ENCODE measurements around the gene RASD1. TPM values are rescaled to one million over a fixed set of nuclear protein-coding genes. Genes with fewer than 3 reads are reported as not detected.

The RASD1 gene
- total RNA-seq, 1 donor from 2014 or later: 0.26 TPM

DNA sequence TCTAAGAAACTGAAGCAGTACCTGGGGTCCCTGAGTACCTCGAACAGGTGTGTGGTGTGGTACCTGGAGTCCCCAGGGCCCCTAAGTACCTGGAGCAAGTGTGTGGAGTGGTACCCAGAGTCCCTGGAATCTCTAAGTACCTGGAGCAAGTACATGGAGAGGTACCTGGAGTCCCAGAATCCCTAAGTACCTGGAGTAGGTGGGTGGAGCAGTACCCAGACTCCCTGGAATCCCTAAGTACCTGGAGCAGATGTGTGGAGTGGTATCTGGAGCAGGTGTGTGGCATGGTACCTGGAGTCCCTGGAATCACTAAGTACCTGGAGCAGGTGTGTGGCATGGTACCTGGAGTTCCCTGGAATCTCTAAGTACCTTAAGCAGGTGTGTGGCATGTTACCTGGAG, 41.9 kb downstream of the RASD1 start:
- DNase-seq (ENCODE audit: low read depth): no peak
- no peak for FAIRE-seq
- Histone ChIP-seq H3K36me3 (ENCODE audit: control insufficient read depth, insufficient read depth, low read length) (no peaks in the 10 kb centered on the region), H3K4me3 (ENCODE audit: low read depth, low read length) (no peak overlapping the region), H3K27me3 (ENCODE audit: control insufficient read depth, insufficient read depth, low read length) (peaks cover 10% of the 10 kb centered on the region)
- TF ChIP-seq, protein P1, sequence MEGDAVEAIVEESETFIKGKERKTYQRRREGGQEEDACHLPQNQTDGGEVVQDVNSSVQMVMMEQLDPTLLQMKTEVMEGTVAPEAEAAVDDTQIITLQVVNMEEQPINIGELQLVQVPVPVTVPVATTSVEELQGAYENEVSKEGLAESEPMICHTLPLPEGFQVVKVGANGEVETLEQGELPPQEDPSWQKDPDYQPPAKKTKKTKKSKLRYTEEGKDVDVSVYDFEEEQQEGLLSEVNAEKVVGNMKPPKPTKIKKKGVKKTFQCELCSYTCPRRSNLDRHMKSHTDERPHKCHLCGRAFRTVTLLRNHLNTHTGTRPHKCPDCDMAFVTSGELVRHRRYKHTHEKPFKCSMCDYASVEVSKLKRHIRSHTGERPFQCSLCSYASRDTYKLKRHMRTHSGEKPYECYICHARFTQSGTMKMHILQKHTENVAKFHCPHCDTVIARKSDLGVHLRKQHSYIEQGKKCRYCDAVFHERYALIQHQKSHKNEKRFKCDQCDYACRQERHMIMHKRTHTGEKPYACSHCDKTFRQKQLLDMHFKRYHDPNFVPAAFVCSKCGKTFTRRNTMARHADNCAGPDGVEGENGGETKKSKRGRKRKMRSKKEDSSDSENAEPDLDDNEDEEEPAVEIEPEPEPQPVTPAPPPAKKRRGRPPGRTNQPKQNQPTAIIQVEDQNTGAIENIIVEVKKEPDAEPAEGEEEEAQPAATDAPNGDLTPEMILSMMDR (IDR thresholded peaks at IDR 0.05; ENCODE audit: insufficient read depth, low read length, severe bottlenecking): no peak

DNA sequence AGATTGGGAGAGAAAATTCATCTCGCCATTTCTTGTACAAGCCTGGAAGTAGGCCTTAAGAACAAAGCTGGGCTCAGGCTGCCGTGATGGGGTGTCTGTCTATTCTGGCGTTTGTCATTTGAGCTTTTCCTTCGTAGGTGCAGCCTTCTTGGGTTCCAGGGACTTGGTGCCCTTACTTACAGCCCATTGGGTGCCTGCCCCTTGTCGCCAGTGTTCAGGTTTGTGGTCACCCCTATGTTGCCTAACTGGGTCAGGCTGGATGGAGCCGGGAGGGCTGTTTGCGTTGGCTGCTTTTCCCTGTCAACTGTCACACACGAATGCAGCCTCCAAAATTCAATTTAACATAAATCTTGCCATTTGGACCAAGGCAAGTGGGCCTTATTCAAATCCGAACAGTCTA, 43.1 kb downstream of the RASD1 start:
- Histone ChIP-seq H3K4me3 (ENCODE audit: low read depth, low read length) (no peak overlapping the region), H3K36me3 (ENCODE audit: control insufficient read depth, insufficient read depth, low read length) (no peaks in the 10 kb centered on the region), H3K27me3 (ENCODE audit: control insufficient read depth, insufficient read depth, low read length) (peaks cover 10% of the 10 kb centered on the region)
- FAIRE-seq (no peak), DNase-seq (ENCODE audit: low read depth) (no peak)
- TF ChIP-seq, protein P1 (IDR thresholded peaks at IDR 0.05; ENCODE audit: insufficient read depth, low read length, severe bottlenecking): no peak

DNA sequence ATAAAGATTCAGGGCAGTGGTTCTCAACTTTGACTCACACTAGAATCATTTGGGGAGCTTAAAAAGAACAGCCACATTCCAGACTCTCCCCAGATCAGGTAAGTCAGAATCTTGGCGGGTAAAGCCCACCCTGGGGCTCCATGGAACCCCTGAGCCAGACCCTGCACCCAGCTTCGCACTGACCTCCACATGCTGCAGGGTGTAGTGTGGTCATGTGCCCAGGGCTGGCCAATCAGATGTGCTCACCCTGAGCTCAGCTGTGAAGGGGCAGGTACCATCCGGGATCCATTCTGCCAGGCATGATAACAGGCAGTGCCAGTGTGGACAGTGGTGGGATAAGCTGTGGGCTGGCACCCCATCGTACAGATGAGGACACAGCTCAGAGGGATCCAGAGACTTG, 47.5 kb downstream of the RASD1 start:
- TF ChIP-seq, protein P1 (IDR thresholded peaks at IDR 0.05; ENCODE audit: insufficient read depth, low read length, severe bottlenecking): no peak
- no peaks in the 10 kb centered on the region for H3K36me3 ChIP-seq (ENCODE audit: control insufficient read depth, insufficient read depth, low read length)
- no peak overlapping the region for H3K4me3 ChIP-seq (ENCODE audit: low read depth, low read length)
- DNase-seq (ENCODE audit: low read depth) (no peak), FAIRE-seq (no peak)
- H3K27me3 ChIP-seq (ENCODE audit: control insufficient read depth, insufficient read depth, low read length): peaks cover 5% of the 10 kb centered on the region

DNA sequence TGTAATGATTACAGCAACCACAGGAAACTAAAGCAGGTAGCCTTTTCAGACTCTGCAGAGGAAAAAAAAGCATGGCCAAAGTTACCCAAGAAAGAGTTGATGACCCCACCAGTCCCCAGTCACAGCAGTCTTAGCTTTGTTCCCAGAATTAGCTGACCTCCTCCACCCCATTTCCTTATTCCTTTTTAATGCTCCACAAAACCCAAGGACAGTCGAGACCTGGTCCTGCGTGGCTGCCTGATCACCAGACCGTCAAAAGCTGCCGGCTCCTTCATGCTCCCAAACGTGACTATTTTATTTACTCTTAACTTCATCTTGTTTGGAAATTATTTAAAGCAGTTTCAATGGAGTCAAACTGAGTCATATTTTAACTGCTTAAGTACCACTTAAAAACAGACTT, 48.1 kb downstream of the RASD1 start:
- DNase-seq (ENCODE audit: low read depth) (no peak), FAIRE-seq (no peak)
- H3K27me3 ChIP-seq (ENCODE audit: control insufficient read depth, insufficient read depth, low read length): peaks cover 4% of the 10 kb centered on the region
- no peaks in the 10 kb centered on the region for H3K36me3 ChIP-seq (ENCODE audit: control insufficient read depth, insufficient read depth, low read length)
- H3K4me3 ChIP-seq (ENCODE audit: low read depth, low read length): no peak overlapping the region
- TF ChIP-seq, protein P1 (IDR thresholded peaks at IDR 0.05; ENCODE audit: insufficient read depth, low read length, severe bottlenecking): no peak

DNA sequence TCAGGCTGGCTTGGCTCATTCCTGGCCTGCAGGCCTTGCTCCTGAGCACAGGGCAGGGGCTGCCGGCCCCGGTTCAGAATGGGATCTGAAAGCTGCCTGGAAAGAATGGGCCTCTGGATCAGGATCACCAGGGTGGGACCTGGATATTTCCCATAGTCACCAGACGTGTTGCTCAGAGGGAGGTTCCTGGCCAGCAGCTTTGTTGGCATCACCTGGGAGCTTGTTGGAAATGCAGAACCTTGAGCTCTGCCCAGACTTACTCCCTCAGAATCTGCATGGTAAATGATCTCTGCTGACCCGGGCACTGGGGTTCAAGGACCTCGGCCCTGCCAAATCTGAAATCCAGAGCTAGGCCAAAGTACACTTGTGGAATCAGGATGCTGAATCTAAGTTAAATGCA, 48.9 kb downstream of the RASD1 start:
- Histone ChIP-seq H3K4me3 (ENCODE audit: low read depth, low read length) (no peak overlapping the region), H3K36me3 (ENCODE audit: control insufficient read depth, insufficient read depth, low read length) (no peaks in the 10 kb centered on the region), H3K27me3 (ENCODE audit: control insufficient read depth, insufficient read depth, low read length) (peaks cover 4% of the 10 kb centered on the region)
- FAIRE-seq: no peak
- TF ChIP-seq, protein P1 (IDR thresholded peaks at IDR 0.05; ENCODE audit: insufficient read depth, low read length, severe bottlenecking): no peak
- DNase-seq (ENCODE audit: low read depth): no peak

DNA sequence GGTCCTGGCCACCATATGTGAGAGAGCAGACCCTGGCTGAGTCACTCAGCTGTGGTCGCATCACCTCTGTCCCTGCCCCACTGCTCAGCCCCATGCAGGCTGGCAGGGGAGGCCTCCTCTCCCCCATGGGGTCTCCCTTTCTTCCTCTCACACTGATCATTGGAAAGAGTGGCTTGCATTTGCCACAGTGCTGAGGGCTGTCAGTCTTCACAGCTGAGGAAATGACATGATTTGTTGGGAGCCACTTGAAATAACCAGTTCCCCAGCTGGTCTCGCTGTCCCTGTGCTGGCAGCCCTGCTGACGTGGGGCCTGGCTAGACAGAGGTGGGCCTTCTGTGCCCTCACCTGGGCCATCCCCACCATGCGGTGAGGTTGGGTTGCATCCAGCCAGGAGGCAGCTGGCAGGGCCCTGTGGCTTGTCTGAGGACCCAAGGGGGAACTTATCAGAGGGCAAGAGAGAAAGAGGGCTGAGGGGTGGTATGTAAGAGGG, 49.5 kb downstream of the RASD1 start:
- H3K4me3 ChIP-seq (ENCODE audit: low read depth, low read length): no peak overlapping the region
- DNase-seq (ENCODE audit: low read depth) (no peak), FAIRE-seq (no peak)
- TF ChIP-seq, protein P1 (IDR thresholded peaks at IDR 0.05; ENCODE audit: insufficient read depth, low read length, severe bottlenecking): no peak
- peaks cover 4% of the 10 kb centered on the region for H3K27me3 ChIP-seq (ENCODE audit: control insufficient read depth, insufficient read depth, low read length)
- no peaks in the 10 kb centered on the region for H3K36me3 ChIP-seq (ENCODE audit: control insufficient read depth, insufficient read depth, low read length)
